ENCODE results near the gene FOXN3. TPM values are rescaled to one million over a fixed set of nuclear protein-coding genes. Genes with fewer than 3 reads are reported as not detected.

The FOXN3 gene
- polyA plus RNA-seq, 1 of the 3 experiments (the other 2 are of a cell fraction): 9.8 TPM

DNA sequence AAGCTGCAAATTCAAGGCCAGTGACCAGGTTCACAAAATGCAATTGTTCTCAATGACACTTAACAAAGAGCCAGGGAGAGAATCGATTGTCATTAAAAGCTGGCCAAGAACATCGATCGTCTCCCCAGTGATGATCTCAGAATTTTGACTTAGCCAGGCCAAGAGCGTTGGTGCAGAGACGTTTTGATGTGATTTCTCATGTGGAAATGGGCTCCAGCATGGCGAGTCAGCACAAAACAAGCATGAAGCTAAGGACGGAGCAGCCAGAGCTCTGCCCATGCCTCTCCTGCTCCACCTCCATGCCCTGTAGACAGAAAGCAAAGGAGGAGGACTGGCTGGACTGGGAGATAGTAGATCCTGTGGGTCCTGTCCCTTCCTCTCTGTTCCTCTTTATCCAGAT lies 270.8 kb downstream of the FOXN3 start:
- Histone ChIP-seq H3K4me3 (ENCODE audit: low read depth in 2 of 2, low read length in 1 of 2) (no peak overlapping the region), H3K9ac (no peak overlapping the region), H3K27ac (ENCODE audit: low read depth in 2 of 2, low read length in 1 of 2) (no peak overlapping the region), H3K36me3 (replicated peaks in 1 of 2; ENCODE audit: control insufficient read depth in 1 of 2, insufficient read depth in 2 of 2, low read length in 1 of 2) (no peaks in the 10 kb centered on the region), H3K79me2 (ENCODE audit: insufficient read depth) (no peaks in the 10 kb centered on the region), H3K27me3 (ENCODE audit: insufficient read depth) (no peaks in the 10 kb centered on the region), H3K4me1 (ENCODE audit: control insufficient read depth in 1 of 2, insufficient read depth in 2 of 2, low read depth in 1 of 2, low read length in 1 of 2) (peaks cover 0 to 7% of the 10 kb centered on the region in 2 experiments; a peak in 1 of 4 replicates), H2AFZ (ENCODE audit: low read depth) (no peak overlapping the region), H3K9me3 (no peaks in the 10 kb centered on the region), H3K9me2 (no peaks in the 10 kb centered on the region), H3K4me2 (no peak overlapping the region), H4K20me1 (ENCODE audit: insufficient read depth) (no peaks in the 10 kb centered on the region), H3F3A (replicated peaks; ENCODE audit: insufficient read depth) (no peaks in the 10 kb centered on the region)
- TF ChIP-seq ZBTB33 (IDR thresholded peaks at IDR 0.05; ENCODE audit: borderline replicate concordance, low read depth) (no peak), RXRA (IDR thresholded peaks at IDR 0.05; ENCODE audit: borderline replicate concordance, low read depth) (no peak), NFIC (IDR thresholded peaks at IDR 0.05; ENCODE audit: borderline replicate concordance) (no peak), FOXJ3 (CRISPR knock-in tag; IDR thresholded peaks at IDR 0.05) (no peak), GABPA (IDR thresholded peaks at IDR 0.05; ENCODE audit: low read depth) (no peak)
- TF ChIP-seq, protein P1, sequence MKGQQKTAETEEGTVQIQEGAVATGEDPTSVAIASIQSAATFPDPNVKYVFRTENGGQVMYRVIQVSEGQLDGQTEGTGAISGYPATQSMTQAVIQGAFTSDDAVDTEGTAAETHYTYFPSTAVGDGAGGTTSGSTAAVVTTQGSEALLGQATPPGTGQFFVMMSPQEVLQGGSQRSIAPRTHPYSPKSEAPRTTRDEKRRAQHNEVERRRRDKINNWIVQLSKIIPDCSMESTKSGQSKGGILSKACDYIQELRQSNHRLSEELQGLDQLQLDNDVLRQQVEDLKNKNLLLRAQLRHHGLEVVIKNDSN (IDR thresholded peaks at IDR 0.05; ENCODE audit: borderline replicate concordance, low read depth): no peak
- ChIA-PET POLR2A (no interaction called here), CTCF (interaction anchor here (1.0 kb wide), 1 partner anchor 18 kb away, joined by 4 read pairs; no protein-coding TSS in a partner anchor)
- DNase-seq: no peak
- 59% methylated on average over 7 of the region's 7 CpGs for WGBS (ENCODE audit: low lambda C conversion rate)

DNA sequence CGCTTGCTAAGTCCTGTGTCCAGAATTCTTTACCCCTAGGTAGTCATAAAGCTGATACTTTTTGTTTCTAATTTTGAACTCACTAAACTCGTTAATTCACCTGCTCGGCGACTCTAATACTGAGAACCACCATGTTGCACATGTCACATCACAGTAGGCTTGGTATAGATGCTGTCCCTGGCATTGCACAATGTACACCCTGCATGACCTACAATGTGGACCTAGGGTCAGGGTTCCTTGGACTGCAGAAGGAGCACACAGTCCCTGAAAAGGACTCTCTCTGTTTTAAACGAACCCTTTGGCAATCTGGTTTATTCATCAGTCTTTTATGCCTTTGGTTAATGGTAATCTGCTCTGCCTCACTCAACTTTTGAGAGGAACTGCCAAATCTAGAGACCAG lies 272.4 kb downstream of the FOXN3 start:
- Histone ChIP-seq H4K20me1 (ENCODE audit: insufficient read depth) (no peaks in the 10 kb centered on the region), H3K36me3 (replicated peaks in 1 of 2; ENCODE audit: control insufficient read depth in 1 of 2, insufficient read depth in 2 of 2, low read length in 1 of 2) (no peaks in the 10 kb centered on the region), H3K27me3 (ENCODE audit: insufficient read depth) (no peaks in the 10 kb centered on the region), H3F3A (replicated peaks; ENCODE audit: insufficient read depth) (no peaks in the 10 kb centered on the region), H3K27ac (ENCODE audit: low read depth in 2 of 2, low read length in 1 of 2) (no peak overlapping the region), H3K79me2 (ENCODE audit: insufficient read depth) (no peaks in the 10 kb centered on the region), H3K4me1 (ENCODE audit: control insufficient read depth in 1 of 2, insufficient read depth in 2 of 2, low read depth in 1 of 2, low read length in 1 of 2) (peaks cover 0 to 7% of the 10 kb centered on the region in 2 experiments; a peak in 1 of 4 replicates), H3K4me2 (no peak overlapping the region), H3K9ac (no peak overlapping the region), H3K4me3 (ENCODE audit: low read depth in 2 of 2, low read length in 1 of 2) (no peak overlapping the region), H3K9me3 (no peaks in the 10 kb centered on the region), H3K9me2 (no peaks in the 10 kb centered on the region), H2AFZ (ENCODE audit: low read depth) (no peak overlapping the region)
- POLR2A ChIA-PET: no interaction called here
- no peak for DNase-seq
- WGBS (ENCODE audit: low lambda C conversion rate): 57% methylated on average over 5 of the region's 5 CpGs
- CTCF ChIA-PET: interaction anchor here (0.5 kb wide), 1 partner anchor 69 kb away, joined by 3 read pairs; no protein-coding TSS in a partner anchor
- TF ChIP-seq CTCF (IDR thresholded peaks at IDR 0.05) (no peak), YY1 (IDR thresholded peaks at IDR 0.05; ENCODE audit: low read depth) (no peak), IRF3 (IDR thresholded peaks at IDR 0.05; ENCODE audit: low read depth, low read length) (no peak), GABPA (IDR thresholded peaks at IDR 0.05; ENCODE audit: low read depth) (no peak), EZH2phosphoT487 (IDR thresholded peaks at IDR 0.05; ENCODE audit: borderline replicate concordance, low read depth) (no peak), TCF12 (IDR thresholded peaks at IDR 0.05) (no peak), FOSL2 (IDR thresholded peaks at IDR 0.05; ENCODE audit: borderline replicate concordance, low read depth) (no peak), ELF1 (IDR thresholded peaks at IDR 0.05) (no peak), RXRA (IDR thresholded peaks at IDR 0.05; ENCODE audit: borderline replicate concordance, low read depth) (no peak), REST (IDR thresholded peaks at IDR 0.05; ENCODE audit: low read depth, low read length) (no peak), POLR2AphosphoS5 (IDR thresholded peaks at IDR 0.05; ENCODE audit: low read depth, low read length) (no peak), NFIC (IDR thresholded peaks at IDR 0.05; ENCODE audit: borderline replicate concordance) (no peak), GATA2 (CRISPR knock-in tag; IDR thresholded peaks at IDR 0.05) (no peak)
- TF ChIP-seq, protein P2, sequence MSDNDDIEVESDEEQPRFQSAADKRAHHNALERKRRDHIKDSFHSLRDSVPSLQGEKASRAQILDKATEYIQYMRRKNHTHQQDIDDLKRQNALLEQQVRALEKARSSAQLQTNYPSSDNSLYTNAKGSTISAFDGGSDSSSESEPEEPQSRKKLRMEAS (IDR thresholded peaks at IDR 0.05; ENCODE audit: low read depth): no peak

All from SK-N-SH (cell line).